SIG-M5 treated with dmso at 0.1 percent for 504 hours (cell line): ENCODE results near the gene EYA4.

Experiments
- DNase-seq: peaks from one replicate; lab custom pipeline; 2025; ENCODE audit not compliant: unreplicated experiment; lab: John Stamatoyannopoulos, UW

The EYA4 gene

GRCh38 chr6:133567636-133568035 lies 326.5 kb downstream of the EYA4 start:
- DNase-seq, result no peak

GRCh38 chr6:133568970-133569889 lies 328.1 kb downstream of the EYA4 start:
- DNase-seq, result peak; percentile 20

- DNase-seq, result no peak
Measured at GRCh38 chr6:133571681-133572080, 330.5 kb downstream of the EYA4 start.

- DNase-seq, result no peak
Measured at GRCh38 chr6:133577851-133578250, 336.7 kb downstream of the EYA4 start.
